NCI-H2227 (cell line): ENCODE measurements around the gene GUCA2B.
A peak's percentile ranks its signal among the peaks of the same experiment; 100 is the strongest.

ENCODE experiments used
- DNase-seq: peaks from one replicate; lab custom pipeline; 2025; ENCODE audit not compliant: unreplicated experiment; lab: John Stamatoyannopoulos, UW

GUCA2B gene

DNA sequence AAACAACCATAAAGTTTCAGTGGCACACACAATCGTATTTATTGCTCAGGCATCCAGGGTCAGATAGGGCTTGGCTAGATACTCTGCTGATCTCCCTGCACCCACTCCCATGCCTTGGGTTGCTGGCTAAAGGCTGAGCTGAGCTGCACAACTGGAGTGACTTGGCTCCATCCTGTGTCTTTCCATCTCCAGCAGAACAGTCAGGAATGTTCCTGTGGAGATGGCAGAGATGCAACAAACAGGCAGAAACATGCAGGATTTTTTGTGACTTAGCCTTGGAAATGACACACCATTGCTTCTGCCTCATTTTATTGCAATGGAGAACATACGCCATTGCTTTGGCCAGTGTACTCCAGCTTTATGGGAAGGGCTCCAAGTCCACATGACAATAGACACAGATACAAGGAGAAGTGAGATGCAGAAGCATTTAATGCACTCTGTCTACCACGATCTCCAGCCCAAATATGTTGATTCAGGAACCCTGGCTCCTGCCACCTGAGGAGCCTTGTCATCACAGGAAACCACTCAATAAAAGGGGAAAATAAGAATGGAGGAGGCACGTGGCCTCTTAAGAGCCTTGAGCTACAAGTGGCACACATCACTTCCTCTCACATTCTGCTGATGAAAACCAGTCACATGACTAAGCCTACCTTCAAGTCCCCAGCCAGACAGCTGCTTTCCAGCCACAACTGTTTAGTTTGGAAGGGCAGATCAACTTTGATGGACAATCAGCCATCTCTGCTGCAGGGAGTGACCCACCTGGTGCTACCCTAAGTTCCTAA, 10.1 kb upstream of the GUCA2B start:
- no peak for DNase-seq

DNA sequence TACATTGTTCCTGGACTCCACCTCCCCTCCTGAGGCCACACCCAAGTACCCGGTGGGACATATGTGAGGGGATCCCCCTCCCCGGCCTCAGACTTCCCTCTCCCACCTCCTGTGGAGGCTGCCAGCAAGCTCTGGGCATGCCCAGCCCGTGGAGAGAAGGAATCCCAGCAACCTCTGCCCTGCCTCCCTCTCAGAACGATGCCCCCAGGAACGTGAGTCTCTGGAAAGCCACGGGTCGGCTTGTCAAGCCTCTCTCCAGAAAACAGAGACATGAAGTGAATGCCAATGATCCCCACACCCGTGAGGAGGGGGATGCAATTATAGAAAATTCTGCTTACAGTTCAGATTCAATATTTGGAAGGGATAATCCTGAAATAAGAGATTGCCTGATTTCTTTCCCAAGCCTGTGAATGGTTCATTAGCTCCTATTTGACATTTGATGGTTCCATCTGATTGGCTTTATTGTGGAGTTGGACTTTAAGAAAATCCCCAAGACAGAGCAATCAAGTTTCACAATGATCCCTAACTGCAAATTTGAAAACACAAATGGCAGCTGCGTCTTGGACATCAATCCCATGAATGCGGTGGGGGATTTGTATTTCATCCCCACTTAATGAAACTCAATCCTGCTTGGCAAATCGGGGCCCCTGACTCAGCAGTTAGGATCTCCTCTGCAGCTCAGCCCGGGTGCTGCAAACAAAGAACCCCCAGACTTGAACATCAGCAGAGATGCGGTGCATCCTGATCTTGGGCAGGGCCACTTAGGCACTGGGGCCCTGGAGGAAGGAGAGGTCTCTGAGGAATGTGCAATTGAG, 9.1 kb upstream of the GUCA2B start:
- no peak for DNase-seq

DNA sequence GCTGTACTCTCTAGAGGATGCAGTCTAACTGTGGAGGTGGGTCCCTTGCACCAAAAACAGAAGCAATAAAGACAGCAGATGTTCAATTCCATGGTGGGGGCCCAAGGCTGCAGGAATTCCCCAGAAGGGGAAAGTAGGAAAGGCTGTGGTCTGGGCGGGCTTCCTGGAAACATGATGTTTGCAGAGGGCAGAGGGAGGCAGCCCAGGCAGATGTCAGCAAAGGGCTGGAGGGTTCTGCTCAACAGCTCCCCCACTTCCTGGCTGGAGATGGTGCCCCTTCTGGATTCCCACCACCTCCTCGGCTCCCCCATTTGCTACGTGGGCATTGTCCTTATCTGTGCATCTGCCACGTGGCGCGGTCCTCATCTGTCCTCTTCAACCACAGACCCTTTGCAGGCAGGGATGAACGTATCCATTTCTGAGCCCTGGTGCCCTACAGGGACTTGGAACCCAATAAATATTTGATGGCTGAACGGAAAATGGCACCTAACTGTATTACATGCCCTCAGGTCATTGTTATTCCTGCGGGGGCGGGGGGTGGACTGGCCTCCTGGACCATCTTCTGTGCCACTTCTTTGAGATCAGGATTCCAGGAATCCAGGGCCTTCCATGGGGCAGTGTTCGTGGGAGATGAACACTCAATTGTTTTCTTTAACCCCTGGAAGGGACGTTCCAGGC, 8.4 kb upstream of the GUCA2B start:
- no peak for DNase-seq

DNA sequence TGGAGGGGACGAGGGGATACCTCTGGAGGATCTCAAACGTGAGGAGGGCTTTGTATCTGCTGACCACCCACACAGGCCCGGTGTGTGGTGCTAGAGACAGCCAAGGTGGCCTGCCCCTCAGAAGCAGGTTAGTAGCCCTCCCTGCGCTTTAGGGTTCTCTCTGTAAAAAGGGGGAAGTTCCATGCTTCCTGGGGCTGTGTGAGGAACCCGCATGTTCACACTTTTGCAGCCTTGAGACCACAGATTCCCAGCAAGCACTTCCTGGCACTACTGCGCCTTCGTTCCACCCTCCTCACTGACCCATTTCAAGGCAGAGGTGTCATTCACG, 7.9 kb upstream of the GUCA2B start:
- no peak for DNase-seq

DNA sequence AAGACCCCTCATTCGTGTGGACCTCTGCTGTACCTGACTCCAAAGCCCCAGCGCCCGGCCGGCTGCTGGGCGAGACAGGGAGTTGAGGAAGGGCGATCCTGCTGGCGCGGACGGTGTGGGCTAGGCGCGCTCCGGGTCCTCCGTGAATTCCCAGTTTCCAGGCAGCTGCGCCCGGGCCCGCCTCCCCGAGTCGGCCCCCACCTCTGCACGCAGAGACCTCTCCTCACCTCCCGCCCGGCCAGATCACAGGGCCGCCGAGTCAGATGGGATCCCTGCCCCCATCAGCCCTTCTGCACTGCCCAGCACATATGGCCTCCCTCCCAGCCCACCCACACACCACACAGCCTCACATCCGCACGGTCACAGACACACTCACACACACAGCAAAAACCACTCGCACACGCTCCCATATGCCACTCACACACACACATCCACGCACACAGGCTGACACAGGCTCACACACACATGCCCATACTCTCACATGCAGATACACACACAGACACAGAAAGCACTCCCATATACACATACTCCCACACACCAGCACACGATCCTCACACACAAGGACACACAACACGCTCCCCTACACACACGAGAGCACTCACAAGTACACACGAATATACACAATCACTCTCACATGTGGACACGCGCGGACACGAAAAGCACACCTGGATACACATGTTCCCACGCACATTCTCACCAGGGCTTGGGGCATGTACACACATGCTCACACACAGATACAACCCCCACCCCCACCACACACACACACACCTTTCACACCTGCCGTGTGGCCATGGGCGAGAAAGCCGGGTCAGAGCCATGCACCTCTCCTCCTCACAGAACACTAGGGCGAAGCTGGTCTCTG, 7.2 kb upstream of the GUCA2B start:
- no peak for DNase-seq

DNA sequence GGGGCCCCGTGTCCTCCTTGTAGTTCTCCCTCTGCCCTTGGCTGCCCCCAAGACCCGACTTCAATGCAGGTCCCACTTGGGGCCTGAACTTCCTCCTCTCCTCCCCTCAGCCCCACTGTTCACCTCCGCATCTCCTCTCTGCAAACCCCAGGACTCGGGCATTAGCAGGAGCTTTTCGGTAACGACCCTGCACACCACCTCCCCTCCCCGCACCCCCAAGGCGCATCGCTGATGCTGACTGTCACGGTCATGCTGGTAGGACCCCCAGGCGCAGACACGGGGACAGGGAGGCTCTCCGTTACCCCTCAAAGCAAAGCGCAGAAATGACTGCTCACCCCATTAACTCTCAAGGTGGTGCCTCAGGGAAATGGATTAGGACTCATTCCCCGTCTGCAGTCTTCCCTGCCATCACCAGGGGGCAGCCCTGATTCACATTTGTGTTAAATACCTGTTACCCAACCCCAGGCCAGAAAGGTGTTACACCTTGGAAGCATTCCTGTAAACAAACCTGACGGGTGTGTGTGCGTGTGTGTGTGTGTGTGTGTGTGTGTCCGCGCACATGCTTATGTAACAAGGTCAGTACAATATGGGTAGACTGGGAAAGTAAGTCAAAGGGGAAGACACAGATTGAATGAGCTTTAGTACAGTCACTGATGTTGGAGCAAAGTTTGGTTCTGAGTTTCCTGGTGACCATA, 6.4 kb upstream of the GUCA2B start:
- DNase-seq: peak; percentile 73

DNA sequence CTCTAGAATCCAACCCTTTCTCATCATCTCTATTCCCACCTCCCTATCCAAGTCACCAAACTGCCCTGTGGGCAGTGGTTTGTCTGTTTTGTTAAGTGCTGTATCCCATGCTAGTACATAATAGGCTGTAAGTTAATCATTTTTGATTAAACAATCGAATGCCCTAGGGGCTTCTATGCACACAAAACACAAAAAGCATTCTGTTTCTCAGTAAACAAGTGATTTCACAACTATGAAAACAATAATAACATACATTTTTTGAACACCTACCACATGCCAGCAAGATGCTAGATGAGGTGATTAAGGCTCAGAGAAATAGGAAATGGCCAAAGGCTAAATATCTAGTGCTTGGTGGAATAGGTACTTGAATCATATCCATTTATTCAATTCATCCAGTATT, 5.0 kb upstream of the GUCA2B start:
- no peak for DNase-seq

DNA sequence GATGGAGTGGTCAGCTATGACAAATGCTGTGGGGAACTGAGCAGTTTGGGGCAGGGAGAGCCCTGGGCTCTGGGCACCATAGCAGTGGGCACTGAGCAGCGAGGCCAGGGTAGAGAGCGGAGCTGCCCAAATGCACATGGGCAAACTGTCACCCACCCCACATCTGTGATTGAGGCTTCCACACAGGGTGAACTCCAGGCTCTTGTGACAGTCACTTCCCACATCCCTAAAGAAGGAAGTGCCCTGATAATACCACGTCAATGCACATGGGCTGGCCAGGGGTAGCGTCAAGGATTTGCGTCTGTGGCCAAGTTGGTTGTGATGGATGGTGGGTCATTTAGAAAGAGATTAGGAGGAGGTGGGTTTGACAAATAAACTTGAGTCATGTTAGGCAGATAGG, 2.6 kb upstream of the GUCA2B start:
- DNase-seq: no peak

DNA sequence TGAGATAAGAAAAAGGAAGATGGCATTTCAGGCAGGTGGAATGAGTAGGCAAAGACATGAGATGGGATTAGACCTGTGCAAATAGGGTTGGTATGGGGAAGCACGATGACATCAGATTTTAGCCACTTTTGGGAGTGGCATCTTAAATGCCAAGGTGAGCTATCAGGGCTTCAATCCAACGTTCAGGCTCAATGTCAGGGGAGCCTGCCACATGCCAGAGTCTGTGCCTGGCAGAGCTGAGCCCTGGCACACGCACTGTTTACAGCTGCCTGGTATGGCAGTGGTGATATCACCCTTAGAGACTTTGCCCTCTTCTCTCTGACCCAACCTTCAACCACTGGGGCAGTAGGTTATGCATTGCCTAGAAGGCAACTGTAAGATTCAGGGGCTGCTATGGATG, 1.1 kb upstream of the GUCA2B start:
- DNase-seq: no peak

DNA sequence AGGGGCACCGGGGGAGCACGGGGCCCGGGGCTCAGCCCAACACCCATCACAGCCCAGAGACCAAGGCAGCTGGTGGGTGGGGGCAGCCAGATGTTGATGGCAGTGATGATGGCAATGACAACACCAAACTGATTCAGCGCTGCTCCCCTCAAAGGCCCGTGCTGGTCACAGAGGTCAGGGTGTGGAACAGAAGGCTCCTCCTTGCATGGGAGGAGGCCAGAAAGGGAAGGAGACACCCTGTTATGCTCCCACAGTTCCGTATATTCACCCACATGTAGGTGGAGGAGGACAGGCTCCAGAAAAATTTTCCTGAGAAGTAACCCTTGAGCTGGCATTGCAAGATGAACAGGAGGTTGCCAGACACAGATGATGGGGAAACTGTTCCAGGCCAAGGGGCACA, 414 bp downstream of the GUCA2B start:
- DNase-seq: no peak

DNA sequence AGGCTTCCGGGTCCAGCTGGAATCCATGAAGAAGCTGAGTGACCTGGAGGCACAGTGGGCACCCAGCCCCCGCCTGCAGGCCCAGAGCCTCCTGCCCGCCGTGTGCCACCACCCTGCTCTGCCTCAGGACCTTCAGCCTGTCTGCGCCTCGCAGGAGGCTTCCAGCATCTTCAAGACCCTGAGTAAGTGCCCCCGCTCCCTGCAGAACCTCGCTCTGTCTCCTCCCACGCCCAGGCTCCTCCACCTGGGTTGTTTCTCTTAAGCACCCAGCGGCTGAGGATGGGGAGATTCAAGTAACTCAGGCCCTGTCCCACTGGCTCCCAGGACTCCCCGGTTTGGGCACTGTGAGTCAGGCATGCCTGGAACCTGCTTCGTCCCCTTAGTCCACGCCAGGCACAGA, 1.5 kb downstream of the GUCA2B start:
- DNase-seq: no peak

DNA sequence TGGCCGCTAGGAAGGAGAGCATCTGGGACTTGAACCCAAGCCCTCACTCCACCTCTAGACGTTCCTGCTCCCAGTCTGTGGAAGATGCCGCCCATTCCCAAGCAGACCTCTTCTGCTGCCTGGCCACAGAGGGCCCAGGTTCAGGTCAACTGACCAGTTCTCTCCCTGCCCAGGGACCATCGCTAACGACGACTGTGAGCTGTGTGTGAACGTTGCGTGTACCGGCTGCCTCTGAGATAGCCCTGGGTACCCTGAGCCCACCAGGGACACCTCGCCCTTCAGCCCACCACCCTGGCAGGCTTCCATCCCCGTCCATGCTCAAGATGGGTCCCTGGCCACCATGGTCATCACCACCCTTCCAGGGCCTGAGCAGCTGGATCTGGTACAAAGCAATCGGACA, 2.2 kb downstream of the GUCA2B start:
- no peak for DNase-seq

DNA sequence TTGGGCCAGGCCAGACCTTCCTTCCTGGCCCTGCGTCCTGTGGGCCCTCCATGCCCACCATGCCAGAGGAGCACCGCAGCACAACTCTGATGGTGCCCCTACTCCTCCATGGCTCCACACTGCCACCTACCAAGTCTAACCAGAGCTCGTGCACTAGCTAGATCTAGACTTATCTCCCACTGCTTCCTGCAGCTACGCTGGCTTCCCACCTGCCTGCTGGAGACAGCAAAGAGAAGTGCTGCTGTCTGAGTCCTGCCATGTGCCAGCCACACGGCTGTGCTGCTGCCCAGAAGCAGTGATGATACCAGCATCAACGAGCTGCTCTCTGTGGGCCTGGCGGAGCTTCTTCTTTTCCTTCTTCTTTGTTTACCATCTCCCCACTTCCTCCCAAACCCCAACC, 4.5 kb downstream of the GUCA2B start:
- no peak for DNase-seq

DNA sequence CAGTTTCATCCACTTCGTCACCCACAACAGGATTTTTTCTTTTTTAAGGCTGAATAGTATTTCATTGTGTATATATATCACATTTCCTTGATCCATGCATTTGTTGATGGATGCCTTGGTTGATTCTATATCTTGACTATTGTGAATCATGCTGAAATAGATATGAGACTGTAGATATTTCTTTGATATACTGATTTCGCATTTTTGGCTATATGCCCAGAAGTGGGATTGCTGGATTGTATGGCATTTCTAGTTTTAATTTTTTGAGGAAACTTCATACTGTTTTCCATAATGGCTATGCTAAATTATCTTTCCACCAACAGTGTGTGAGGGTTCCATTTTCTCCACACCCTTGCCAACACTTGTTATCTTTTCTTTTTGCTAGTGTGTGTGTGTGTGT, 5.0 kb downstream of the GUCA2B start:
- DNase-seq: no peak

DNA sequence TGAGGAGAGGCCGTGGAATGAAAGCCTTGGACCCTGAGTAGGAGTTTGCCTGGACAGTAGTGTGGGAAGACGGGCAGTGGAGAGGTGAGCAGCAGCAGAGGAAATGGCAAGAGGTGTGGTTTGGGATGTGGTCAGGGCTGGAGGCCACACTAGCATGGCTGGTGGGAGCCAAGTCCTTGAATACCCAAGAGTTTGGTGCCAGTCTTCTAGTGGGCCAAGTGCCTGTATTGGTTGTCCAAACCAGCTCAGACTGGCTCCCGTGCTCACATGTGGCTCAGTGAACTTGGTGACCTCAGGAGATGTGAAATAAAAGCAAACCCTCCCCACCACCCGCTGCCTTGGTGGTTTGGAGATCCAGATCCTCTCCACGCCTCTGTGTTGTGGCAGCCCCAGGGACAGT, 9.0 kb downstream of the GUCA2B start:
- no peak for DNase-seq

DNA sequence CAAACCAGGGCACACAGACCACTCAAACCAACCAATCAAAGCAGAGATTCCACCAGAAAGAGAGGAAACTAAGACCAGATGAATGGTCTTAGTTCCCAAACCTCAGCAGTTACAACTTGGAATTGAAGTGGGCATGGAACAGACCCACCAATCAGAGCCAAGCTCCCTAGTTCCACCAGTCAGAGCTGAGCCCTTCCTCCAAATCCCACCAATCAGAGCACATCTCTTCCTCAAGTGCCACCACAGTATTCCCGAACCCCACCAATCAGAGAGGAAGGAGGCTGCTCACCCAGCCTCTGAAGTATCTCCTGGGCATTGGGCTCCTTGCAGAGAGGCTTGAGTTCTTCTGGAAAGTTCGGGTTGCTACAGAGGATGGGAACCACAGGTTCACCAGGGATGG, 9.9 kb downstream of the GUCA2B start:
- DNase-seq: no peak

DNA sequence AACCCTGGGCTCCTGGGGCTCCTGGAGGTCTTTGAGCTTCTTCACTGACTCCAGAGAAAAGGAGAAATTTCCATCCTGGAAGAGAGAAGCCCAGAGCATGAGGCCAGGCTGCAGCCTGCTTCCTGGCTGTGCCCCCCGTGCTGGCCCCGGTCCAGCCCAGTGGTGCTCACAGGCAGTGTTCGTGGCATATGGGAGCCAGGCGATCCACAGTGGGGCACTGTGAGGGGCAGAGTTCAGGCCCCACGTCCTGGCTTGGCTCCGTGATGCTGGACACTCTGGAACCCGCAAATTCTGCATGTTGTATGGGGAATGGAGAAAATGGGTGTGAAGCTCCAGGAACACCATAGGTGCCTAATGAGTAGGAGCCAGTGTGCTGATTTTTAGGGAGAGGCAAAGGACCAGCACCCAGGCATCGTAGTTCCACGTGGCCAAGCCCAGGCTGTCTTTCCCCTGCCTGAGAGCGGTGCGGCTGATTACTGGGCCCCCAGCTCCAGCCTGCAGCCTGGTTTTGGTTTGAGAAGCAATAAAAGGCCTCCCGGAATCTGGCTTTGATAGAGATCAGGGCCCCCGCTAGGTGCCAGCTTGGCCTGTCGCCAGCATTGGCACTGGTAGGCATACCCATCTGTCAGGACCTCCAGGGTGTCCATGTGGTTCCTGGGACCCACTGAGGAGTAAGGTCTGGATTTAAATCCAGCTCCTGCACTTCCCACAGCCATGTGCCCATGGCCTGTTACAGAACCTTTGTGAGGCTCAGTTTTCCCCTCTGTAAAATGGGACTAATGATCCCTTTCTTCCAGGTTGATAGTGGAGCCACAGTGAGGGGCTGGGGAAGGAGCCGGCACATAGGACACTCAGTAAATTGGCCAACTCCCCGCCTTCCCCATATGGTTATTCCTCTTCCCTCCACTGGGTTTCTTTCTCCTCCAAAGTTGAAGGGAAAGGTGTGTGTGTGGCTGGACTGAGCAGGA, 10.6 kb downstream of the GUCA2B start:
- no peak for DNase-seq

DNA sequence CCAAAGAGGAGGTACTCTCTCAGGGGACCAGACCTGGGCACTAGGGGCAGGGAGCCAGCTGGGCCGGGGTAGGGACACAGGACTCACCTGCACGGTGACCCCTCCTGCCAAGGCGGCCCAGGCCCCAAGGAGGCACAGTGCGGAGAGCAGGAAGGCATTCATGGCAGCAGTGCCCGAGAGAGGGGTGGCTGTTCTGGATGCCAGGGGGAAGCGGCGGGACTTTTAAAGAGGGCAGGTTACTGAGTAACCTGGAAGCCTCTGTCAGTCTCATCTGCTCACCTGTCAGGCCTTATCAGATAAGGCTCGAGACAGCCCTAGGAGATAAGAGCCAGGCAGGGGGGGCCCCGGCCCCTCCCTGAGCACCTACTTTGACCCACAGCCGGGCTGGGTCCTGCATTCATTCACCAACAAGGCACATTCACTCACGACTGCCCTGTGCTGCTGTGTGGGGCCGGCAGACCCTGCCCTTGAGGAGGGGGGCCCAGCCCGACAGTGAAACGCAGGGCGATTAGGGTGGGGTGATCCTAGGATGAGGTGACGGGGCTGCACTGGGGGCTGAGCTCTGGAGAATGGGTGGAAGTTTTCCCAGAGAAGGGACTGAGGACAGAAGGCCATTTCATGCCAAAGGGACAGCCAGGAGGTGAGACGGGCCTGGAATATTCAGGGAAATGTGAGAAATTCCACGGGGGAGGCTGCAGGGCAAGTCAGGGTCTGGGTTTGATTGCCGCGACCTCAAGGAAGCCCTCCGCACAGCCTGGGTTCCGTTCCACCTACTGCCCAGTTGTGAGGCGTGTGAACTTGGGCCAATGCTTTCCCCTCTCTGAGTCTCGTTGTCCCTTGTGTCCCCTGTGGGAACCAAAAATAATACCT, 11.6 kb downstream of the GUCA2B start, which contains the start of gene GUCA2A:
GUCA2A (minus strand) TSS at position 195 of the 870 bp plus-strand sequence; CDS start at position 162, 33 bp downstream.
- DNase-seq: no peak
